HG03565 (cell line): ENCODE measurements around the gene GJB3.
"Not testable (repeated sequence)": the region's sequence is repeated elsewhere in the genome, so short reads cannot be mapped to it uniquely, and the experiment has no call there.

Experiments used
- ATAC-seq: cut with Tn5 transposase; IDR thresholded peaks from one replicate; pipeline ENCODE4 v1.9.1; 2021; ENCODE audit warnings: mild to moderate bottlenecking, moderate library complexity; ENCODE audit not compliant: unreplicated experiment

Gene GJB3

GRCh38 chr1:34759503-34760357 is 21.3 kb upstream of the GJB3 start, which contains the start of gene GJB4:
TSS of gene GJB4 (plus strand) at chr1:34759740. CDS start at chr1:34761255, 1,515 bp downstream.
- no peak for ATAC-seq

DNA sequence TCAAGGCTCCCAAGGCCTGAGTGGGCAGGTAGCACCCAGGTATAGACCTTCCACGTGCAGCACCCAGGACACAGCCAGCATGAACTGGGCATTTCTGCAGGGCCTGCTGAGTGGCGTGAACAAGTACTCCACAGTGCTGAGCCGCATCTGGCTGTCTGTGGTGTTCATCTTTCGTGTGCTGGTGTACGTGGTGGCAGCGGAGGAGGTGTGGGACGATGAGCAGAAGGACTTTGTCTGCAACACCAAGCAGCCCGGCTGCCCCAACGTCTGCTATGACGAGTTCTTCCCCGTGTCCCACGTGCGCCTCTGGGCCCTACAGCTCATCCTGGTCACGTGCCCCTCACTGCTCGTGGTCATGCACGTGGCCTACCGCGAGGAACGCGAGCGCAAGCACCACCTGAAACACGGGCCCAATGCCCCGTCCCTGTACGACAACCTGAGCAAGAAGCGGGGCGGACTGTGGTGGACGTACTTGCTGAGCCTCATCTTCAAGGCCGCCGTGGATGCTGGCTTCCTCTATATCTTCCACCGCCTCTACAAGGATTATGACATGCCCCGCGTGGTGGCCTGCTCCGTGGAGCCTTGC is 19.7 kb upstream of the GJB3 start:
- no peak for ATAC-seq

- no peak for ATAC-seq
Observed at GRCh38 chr1:34761776-34762307, 19.2 kb upstream of the GJB3 start.

GRCh38 chr1:34762474-34763141 is 18.4 kb upstream of the GJB3 start:
- no peak for ATAC-seq

GRCh38 chr1:34763142-34763781 is 17.8 kb upstream of the GJB3 start:
- no peak for ATAC-seq

GRCh38 chr1:34768856-34769255 is 12.2 kb upstream of the GJB3 start:
- ATAC-seq: no peak

DNA sequence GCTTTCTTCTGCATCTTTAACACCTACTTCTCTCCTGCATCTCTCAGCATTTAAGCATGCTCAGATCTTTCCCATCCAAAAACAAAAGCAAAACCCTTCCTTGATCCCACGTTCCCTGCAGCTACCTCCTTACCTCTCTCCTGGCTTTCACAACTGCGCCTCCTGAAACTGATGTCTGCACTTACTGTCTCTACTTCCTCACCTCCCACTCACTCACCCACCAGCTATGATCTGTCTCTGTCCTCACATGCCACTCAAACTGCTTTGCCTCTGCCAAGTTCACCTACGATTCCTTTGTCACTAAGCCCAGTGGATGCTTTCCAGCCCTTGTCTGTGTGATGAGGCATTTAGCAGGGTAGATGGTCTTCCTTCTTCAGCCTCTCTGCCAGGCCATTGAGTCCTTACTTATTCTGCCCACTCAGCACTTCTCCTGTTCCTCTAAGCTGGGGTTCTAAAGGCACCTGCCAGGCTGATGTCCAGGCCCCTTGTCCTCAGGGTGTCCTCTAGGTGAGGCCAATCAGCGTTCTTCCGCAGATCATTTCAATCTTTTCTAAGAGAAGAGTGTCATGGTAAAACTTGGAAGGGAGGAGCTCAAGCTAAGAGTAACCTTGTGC is 10.0 kb upstream of the GJB3 start:
- ATAC-seq: no peak

- no peak for ATAC-seq
Observed at GRCh38 chr1:34771573-34772371, 9.2 kb upstream of the GJB3 start.

DNA sequence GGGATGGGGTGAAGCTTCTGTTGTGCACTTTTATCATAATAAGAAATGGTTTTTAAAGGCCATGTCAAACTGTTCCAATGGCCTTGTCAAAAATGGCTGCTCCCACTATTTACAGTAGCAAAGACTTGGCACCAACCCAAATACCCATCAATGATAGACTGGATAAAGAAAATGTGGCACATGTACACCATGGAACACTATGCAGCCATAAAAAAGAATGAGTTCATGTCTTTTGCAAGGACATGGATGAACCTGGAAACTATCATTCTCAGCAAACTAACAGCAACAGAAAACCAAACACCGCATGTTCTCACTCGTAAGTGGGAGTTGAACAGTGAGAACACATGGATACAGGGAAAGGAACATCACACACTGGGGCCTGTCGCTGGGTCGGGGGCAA is 7.9 kb upstream of the GJB3 start:
- ATAC-seq: not testable (repeated sequence)

DNA sequence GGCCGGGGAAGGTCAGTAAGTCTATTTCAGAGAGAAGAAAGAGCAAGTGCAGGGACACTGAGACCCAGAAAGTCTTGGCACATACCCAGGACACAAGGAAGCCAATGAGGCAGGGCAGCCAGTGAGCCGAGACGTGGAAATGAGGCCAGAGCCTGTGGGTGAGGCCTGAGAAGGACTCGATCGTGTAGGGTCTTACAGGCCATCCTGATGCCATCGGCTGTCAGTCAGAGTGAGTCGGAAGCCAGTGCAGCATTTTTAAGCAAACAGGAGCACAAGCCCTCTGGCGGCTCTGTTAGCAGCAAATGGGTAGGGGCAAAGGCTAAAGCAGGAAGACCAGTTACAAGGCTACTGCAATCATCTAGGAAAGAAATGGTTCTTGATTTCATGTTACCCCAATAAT is 6.1 kb upstream of the GJB3 start:
- no peak for ATAC-seq

DNA sequence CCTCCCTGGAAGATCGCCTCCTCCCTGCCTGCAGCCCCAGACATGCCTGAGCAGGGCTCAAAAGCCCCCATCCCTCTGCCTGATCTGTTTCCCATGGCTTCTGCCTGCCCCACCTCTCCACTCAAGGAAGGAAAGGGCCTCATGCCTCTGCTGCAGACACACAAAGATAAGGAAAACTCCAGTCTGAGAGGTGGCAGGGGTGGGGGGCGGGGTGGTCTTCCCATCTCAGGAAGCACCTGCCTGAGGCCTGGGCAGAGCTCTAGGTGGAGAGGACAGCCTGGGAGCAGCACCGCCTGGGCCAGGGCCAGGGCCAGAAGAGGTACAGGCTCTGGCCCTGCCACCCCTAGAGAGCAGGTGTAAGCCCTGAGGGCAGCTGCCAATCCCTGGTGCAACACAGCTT is 4.1 kb upstream of the GJB3 start:
- no peak for ATAC-seq

- ATAC-seq: no peak
Observed at GRCh38 chr1:34777519-34778321, 3.3 kb upstream of the GJB3 start.

- ATAC-seq: no peak
Observed at GRCh38 chr1:34778381-34778780, 2.6 kb upstream of the GJB3 start.

DNA sequence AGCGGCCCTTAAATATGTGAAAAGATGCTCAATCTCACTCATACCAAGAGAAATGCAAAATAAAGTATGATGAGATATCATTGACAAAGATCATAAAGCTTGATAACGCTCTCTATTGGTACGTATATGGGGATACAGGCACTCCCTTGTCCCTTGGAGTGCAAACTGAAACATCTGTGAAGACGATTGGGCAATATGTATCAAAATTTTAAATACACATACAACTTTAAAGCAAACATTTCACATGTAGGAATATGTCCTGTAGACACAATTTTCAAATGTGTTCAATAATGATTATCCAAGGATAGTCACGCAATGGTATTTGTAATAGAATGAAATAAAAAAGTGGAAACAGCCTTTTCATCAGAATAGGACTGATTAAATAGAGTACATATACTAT is 2.0 kb upstream of the GJB3 start:
- no peak for ATAC-seq

DNA sequence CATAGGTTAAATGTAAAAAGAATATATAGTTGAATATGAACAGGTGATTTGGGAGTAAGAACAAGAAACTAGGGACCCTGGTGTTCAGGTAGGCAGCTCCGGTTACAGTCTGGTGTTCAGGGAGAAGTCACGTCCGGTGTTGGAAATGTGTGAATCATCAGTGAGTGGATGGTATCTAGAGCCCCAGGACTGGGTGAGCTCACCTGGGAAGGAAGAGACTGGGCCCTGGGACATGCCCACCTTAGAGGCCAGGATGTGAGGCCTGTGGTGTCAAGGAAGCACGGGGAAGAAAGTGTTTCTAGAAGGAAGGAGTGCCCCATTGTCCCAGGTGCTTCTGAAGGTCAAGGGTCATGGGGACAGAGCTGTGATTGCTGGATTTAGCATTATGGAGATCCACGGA is 1.5 kb upstream of the GJB3 start:
- ATAC-seq: no peak

DNA sequence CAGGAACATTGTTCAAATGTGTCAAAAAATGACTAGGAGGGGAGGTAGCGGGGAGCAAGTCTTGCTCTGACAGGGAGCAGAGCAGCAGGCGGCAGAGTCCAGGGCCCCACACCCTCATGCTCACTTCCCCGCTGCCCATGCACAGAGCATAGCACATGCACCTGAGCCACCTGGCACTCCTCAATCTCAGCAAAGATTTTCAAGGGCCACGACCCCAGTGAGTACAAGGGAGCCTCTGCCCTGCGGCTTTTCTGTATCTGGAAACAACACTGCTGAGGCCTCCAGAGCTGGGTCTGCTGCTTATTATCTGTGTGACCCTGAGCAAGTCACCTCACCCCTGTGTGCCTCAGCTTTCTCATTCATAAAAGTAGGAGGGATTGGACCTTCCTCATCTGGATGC is 1.1 kb upstream of the GJB3 start:
- no peak for ATAC-seq

DNA sequence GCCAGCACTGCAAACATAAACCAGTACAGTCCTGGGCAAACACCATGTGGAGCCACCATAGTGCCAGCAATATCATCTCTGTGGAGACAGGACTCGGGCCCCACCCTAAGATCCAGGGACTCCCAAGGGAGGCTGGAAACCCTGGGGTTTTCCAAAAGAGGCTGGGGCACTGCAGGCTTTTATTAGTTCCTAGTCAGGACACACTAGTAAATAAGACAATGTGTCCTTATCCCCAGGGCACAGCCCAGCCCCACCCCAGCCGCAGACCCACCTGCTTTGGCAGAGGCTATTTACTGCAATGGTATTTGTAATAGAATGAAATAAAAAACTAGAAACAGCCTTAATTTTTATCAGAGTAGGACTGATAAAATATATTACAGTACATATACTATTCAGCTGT is 486 bp upstream of the GJB3 start:
- no peak for ATAC-seq

DNA sequence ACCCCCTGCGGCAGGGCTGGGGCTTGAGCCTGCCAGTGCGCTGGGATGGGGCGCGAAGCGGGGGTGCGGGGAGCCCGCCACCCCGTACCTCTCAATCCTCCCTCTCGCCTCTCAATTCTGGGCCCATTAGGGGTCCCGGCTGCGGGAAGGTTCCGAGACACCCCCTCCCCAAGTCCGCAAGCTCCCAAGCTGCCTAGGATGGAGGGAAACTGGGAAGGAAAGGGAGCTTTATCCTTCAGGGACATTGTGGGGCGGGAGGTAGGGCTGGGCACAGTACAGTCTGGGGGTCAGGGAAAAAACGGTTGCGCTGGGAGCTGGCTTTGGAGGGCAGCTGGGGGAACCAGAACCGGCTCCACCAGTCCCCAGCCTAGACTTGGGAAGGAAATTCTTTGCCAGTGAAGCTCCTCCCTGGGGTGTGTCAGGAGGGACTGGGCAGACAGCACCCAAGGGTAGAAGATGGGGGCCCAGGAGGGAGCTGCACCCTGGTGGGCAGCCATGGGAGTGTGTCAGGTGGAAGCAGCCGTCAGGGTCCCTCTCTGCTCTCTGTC is 904 bp downstream of the GJB3 start:
- ATAC-seq: no peak

DNA sequence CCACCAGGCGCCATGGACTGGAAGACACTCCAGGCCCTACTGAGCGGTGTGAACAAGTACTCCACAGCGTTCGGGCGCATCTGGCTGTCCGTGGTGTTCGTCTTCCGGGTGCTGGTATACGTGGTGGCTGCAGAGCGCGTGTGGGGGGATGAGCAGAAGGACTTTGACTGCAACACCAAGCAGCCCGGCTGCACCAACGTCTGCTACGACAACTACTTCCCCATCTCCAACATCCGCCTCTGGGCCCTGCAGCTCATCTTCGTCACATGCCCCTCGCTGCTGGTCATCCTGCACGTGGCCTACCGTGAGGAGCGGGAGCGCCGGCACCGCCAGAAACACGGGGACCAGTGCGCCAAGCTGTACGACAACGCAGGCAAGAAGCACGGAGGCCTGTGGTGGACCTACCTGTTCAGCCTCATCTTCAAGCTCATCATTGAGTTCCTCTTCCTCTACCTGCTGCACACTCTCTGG is 3.8 kb downstream of the GJB3 start:
- ATAC-seq: no peak
